GM12864 (cell line): ENCODE results near the gene LRRC8C.

ENCODE experiments used
- DNase-seq: peaks from one replicate; pipeline ENCODE4 v3.0.0-alpha.2; 2011; ENCODE audit warnings: low read depth
- H3K4me3 ChIP-seq: 2 replicates; pipeline ENCODE4 v1.5.1; 2011; ENCODE audit warnings: mild to moderate bottlenecking, low read depth, low read length, control low read depth
- TF ChIP-seq, protein P1 (sequence below): IDR thresholded peaks from 2 replicates; pipeline ENCODE4 v1.5.1; 2011; ENCODE audit warnings: low read depth, mild to moderate bottlenecking, moderate library complexity, low read length, control low read depth, inconsistent platforms; ENCODE audit errors: missing control alignments

Gene LRRC8C

DNA sequence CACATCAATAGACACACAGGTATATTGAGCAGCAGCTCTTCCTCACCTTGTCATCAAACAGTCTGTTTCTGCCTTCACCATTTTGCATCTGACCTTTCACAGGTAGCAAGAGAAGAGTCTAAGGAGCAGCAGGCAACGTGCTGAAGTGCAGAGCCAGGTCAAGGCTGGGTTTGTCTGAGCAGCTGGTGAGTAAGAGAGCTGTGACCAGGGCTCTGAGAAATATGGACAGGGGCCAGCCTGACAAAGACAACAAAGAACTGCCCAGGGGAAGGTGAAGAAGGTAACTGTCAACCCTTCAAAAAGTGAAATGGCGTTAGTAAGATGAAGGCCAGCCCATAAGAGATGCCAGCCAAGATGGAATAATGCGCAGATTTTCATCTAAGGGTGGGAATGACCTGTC, 129.0 kb downstream of the LRRC8C start:
- TF ChIP-seq, protein P1, sequence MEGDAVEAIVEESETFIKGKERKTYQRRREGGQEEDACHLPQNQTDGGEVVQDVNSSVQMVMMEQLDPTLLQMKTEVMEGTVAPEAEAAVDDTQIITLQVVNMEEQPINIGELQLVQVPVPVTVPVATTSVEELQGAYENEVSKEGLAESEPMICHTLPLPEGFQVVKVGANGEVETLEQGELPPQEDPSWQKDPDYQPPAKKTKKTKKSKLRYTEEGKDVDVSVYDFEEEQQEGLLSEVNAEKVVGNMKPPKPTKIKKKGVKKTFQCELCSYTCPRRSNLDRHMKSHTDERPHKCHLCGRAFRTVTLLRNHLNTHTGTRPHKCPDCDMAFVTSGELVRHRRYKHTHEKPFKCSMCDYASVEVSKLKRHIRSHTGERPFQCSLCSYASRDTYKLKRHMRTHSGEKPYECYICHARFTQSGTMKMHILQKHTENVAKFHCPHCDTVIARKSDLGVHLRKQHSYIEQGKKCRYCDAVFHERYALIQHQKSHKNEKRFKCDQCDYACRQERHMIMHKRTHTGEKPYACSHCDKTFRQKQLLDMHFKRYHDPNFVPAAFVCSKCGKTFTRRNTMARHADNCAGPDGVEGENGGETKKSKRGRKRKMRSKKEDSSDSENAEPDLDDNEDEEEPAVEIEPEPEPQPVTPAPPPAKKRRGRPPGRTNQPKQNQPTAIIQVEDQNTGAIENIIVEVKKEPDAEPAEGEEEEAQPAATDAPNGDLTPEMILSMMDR = no peak
- no peak for DNase-seq
- H3K4me3 ChIP-seq = no peak overlapping the region

DNA sequence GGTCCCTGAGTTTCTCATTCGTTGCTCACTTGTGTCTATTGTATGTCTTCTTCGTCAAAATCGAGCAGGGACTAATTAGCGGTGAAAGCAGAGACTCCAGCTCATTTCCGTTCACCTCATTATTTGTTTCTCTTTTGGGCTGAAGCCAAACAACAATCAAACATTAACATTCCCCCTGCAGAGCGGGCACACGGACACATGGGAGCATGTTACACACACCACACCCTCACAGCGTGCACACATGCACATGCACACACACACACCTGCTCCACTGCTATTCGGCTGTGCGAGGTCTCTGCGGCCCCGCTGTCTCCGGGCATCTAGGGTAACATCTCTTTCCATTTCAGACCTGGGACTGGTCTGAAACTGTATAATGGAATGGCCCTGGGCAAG, 129.5 kb downstream of the LRRC8C start:
- H3K4me3 ChIP-seq = no peak overlapping the region
- no peak for DNase-seq
- TF ChIP-seq, protein P1 = no peak

DNA sequence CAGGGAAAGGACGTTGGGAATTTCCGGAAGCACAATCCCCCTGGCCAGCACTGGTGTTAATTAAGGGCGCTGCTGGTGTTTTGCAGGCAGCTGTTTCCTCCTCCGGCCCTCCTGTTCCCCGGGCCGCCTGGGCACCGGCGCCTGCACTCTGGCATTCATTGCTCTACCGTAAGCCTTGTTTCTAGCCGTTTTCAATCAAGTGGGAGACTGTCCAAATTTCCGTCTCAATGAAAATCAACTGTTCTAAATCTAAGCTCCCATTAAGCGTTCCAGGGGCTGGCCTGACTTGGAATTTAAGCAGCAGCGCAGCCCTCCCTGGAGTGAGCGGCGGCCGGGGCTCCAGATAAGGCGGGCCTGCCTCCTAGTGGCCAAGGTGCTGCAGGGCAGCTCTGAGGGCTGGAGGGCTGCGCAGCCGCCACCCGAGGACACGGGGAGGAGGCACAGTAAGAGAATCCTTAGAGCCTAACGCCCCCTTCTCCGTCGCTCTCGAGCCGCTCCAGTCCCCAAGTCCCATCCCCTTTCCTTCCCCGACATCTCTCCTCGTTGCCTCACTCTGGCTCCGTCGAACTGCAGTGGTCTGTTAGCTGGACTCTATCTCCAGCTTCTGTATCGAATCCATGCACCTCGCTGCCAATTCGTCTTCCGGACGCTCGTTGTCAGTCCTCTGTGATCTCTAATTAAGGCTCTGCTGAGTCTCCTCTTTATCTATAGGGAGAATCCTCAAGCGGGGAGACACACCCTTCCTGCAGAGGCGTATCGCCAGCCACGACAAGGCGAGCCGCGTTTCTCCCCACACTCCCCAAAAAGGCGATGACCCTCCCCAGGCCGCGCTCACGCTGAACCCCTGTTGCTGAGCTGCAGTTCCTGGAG, 130.1 kb downstream of the LRRC8C start:
- peak; percentile 36 for DNase-seq
- TF ChIP-seq, protein P1 = peak; percentile 98
- peak overlapping the region; percentile 43 for H3K4me3 ChIP-seq

DNA sequence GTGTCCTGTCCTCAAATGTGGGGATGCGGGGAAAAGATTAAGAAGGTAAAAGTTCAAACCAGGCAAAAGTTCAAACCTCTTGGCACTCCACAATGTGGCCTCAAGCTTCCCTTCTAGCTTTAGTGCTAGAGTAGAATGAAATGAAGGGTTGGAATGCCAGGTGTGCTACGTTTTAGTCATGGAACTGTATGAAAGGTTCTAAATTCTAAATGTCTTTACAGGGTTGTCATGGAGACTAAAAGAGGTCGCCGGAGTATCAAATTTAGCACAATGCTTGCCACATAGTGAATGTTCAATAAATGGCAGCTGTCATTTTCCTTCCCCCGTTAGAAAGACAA, 130.7 kb downstream of the LRRC8C start:
- DNase-seq = no peak
- TF ChIP-seq, protein P1 = no peak
- peak overlapping the region; percentile 43; the same call in 1 of the 2 replicates for H3K4me3 ChIP-seq

DNA sequence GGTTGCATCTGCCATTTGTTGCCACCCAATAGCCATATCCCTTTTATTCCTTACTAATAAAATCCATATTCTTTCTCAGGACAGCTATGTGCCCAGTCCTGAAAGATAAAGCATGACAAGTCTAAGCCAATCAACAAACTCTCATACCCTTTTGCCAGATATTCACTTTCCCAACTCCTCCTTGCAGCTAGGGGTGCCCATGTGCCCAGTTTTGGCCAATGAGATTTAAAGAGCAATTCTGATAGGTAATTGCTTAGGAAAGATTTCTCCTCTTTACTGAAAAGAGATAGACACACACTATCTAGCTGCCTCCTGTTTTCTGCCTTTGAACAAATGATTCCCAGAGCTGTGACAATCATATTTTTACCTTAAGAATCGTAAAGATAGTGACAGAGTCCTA, 132.9 kb downstream of the LRRC8C start:
- DNase-seq = no peak
- TF ChIP-seq, protein P1 = no peak
- no peak overlapping the region for H3K4me3 ChIP-seq

DNA sequence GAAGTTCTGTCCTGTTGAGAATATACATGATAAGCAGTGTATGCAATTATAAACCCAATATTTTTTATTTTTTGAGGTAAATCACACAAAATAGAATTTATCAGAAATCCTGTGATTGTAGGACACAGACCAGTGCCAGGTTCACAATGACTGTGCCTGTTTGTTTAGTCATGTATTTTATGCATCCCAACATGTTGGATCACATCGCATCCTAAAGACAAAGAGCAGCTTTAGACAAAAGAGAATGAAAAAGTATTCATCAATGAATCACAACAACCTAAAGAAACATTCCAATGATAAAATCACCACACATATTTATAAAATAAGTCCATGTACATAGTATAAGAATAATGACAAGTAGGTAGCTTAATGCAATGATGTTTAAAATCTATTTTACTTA, 134.7 kb downstream of the LRRC8C start:
- no peak for DNase-seq
- H3K4me3 ChIP-seq = no peak overlapping the region
- TF ChIP-seq, protein P1 = no peak
